Natural killer cell treated with Interleukin-12 subunit alpha and Interleukin-12 subunit beta and Interleukin-15 and Interleukin-18, amount 100 ng/mL, for 72 hours (primary cell): Measurements from ENCODE around the gene STAU1. TPM values are rescaled to one million over a fixed set of nuclear protein-coding genes. Genes with fewer than 3 reads are reported as not detected.
"Not testable (repeated sequence)": the region's sequence is repeated elsewhere in the genome, so short reads cannot be mapped to it uniquely, and the experiment has no call there.

Source experiments
- ATAC-seq, 2 donors: fragments of 150-1000 bp; cut with Tn5 transposase in 1 of 2; sonication (Bioruptor Pico), chemical (Tn5 transposase) in 1 of 2; 2 replicates each; pipeline ENCODE4 v1.10.0; 2021
- DNase-seq: peaks from one replicate; pipeline ENCODE4 v3.0.0; 2022; ENCODE audit warnings: low spot score
- H3K27ac Mint-ChIP-seq, 2 donors: 1 replicate in 1 of 2; 2 replicates in 1 of 2; pipeline ENCODE4 v1.8.0; 2022; ENCODE audit warnings: mixed read lengths in 2 of 2, mild to moderate bottlenecking in 1 of 2, moderate library complexity in 1 of 2
- H3K27me3 Mint-ChIP-seq, 2 donors: 1 replicate in 1 of 2; 2 replicates in 1 of 2; pipeline ENCODE4 v1.8.0; 2022; ENCODE audit warnings: mixed read lengths in 2 of 2
- H3K36me3 Mint-ChIP-seq: one replicate; pipeline ENCODE4 v1.8.0; 2022; ENCODE audit warnings: mixed read lengths
- H3K4me1 Mint-ChIP-seq, 2 donors: 1 replicate in 1 of 2; 2 replicates in 1 of 2; pipeline ENCODE4 v1.8.0; 2022; ENCODE audit warnings: low read depth in 2 of 2, mixed read lengths in 2 of 2, mild to moderate bottlenecking in 1 of 2
- H3K4me3 Mint-ChIP-seq: one replicate; pipeline ENCODE4 v1.8.0; 2022; ENCODE audit warnings: mixed read lengths
- H3K9me3 Mint-ChIP-seq: 2 replicates; pipeline ENCODE4 v1.8.0; 2022; ENCODE audit warnings: mixed read lengths
- total RNA-seq, 2 donors: library from RNA; stranded (reverse); gene quantifications; one replicate each; pipeline ENCODE4 v1.2.3, GENCODE V29; 2022

Gene STAU1
- total RNA-seq, 2 donors from 2014 or later, result 77.7 to 86.4 TPM

DNA sequence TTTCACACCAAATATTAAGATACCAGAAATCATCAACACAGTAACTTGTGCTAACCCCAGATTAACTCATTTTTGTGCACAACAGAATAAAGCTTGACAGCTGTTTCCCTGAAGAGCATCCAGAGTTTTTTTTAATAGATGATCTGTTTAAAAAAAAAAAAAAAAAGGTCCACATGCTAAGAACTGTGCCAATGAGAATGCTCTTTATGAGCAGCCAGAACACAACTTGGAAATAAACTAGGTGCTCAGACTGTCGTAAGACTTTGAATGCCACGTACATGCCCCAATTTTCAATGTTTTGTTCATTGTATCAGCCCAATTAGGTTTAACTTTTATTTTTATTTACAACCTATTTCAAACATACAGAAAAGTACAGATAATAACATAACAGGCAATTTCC lies 47.3 kb downstream of the STAU1 start:
- peaks cover 8% of the 10 kb centered on the region for H3K36me3 Mint-ChIP-seq
- H3K4me1 Mint-ChIP-seq, result peaks cover 9 to 10% of the 10 kb centered on the region in 2 donors
- no peaks in the 10 kb centered on the region for H3K27me3 Mint-ChIP-seq
- H3K27ac Mint-ChIP-seq, result peak overlapping the region in 1 of 2 donors; percentile 43
- no peak overlapping the region for H3K4me3 Mint-ChIP-seq
- no peaks in the 10 kb centered on the region for H3K9me3 Mint-ChIP-seq
- ATAC-seq (no peak), DNase-seq (no peak)

DNA sequence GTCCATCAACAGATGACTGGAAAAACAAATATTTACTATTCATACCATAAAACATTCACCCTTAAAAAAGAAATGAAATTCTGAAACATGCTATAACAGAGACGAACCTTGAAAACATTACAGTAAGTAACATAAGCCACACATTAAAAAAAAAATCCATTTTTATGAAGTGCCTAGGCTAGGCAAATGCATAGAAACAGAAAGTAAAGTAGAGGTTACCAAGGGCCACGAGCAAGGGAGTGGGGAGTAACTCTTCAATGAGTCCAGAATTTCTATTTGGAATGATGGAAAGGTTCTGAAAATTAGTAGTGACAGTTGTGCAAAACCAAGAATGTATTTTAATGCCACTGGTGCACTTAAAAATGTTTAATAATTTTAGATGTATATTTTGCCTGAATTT lies 47.7 kb downstream of the STAU1 start:
- no peaks in the 10 kb centered on the region for H3K9me3 Mint-ChIP-seq
- peaks cover 8% of the 10 kb centered on the region for H3K36me3 Mint-ChIP-seq
- ATAC-seq (no peak), DNase-seq (no peak)
- peak overlapping the region in 1 of 2 donors; percentile 43 for H3K27ac Mint-ChIP-seq
- no peaks in the 10 kb centered on the region for H3K27me3 Mint-ChIP-seq
- H3K4me3 Mint-ChIP-seq, result no peak overlapping the region
- H3K4me1 Mint-ChIP-seq, result peaks cover 9 to 10% of the 10 kb centered on the region in 2 donors

DNA sequence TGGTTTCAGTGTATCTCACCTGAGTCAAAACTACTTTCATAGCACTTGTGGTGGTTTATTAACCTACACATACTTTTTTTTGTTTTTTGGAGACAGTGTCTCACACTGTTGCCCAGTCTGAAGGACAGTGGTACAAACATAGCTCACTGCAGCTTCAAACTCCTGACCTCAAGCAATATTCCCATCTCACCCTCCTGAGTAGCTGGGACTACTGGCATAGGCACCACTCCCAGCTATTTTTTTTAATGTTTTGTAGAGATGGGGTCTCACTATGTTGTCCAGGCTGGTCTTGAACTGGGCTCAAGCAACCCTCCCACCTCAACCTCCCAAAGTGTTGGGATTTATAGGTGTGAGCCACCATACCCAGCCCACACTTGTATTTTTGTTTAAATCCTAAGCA lies 49.7 kb downstream of the STAU1 start:
- no peak overlapping the region for H3K27ac Mint-ChIP-seq
- ATAC-seq, result no peak
- peaks cover 0 to 13% of the 10 kb centered on the region in 2 donors for H3K4me1 Mint-ChIP-seq

DNA sequence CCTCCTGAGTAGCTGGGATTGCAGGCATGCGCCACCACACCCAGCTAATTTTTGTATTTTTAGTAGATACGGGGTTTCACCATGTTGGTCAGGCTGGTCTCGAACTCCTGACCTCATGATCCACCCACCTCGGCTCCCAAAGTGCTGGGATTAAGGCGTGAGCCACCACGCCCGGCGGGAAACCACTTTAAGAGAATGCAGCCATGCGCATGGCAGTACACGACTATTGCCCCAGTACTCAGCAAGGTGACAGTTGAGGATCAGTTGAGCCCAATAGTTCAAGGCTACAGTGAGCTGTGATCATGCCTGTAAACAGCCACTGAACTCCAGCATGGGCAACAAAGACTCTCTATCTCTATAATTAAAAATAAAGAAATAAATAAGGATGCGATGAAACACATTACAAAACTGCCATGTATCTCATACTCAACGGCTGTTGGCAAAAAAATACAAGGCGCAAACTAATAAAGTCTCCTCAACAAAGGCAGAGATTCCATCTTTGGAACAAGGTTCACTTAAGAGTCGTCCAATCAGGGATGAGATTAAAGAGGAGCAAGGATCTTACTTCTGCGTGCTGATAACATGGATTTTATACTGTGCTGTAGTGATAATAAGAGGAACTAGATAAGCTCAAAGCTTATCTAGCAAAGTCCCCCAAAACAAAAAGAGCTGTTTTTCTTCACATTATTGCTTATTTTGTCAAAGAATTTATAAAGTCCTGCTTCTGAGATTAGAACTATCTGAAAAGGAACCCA lies 51.1 kb downstream of the STAU1 start:
- no peak for ATAC-seq
- DNase-seq, result no peak
- no peak overlapping the region for H3K27ac Mint-ChIP-seq
- peaks cover 5 to 14% of the 10 kb centered on the region in 2 donors for H3K4me1 Mint-ChIP-seq
- no peaks in the 10 kb centered on the region for H3K27me3 Mint-ChIP-seq
- H3K4me3 Mint-ChIP-seq, result no peak overlapping the region
- no peaks in the 10 kb centered on the region for H3K9me3 Mint-ChIP-seq
- H3K36me3 Mint-ChIP-seq, result peaks cover 14% of the 10 kb centered on the region

More for the DNA sequence above, 49.7 kb downstream of the STAU1 start:
- no peak for DNase-seq
- Mint-ChIP-seq H3K36me3 (peaks cover 12% of the 10 kb centered on the region), H3K9me3 (no peaks in the 10 kb centered on the region), H3K4me3 (no peak overlapping the region), H3K27me3 (no peaks in the 10 kb centered on the region)

DNA sequence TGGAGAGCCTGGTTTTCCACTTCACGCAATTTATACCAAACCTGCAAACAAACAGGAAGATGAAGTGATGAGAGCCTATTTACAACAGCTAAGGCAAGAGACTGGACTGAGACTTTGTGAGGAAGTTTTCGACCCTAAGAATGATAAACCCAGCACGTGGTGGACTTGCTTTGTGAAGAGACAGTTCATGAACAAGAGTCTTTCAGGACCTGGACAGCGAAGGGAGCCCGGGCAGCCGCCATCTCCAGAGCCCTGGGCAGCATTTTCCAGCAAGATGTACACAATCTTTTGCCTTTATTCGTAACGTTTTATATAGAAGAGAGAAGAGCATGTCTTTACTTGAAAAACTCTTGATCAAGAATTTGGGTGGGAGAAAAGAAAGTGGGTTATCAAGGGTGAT lies 53.3 kb downstream of the STAU1 start:
- Mint-ChIP-seq H3K4me1 (peaks cover 5 to 14% of the 10 kb centered on the region in 2 donors), H3K27ac (peak overlapping the region in 1 of 2 donors; percentile 60), H3K36me3 (peaks cover 19% of the 10 kb centered on the region)
- not testable (repeated sequence) for H3K4me3 Mint-ChIP-seq, H3K27me3 Mint-ChIP-seq, DNase-seq, H3K9me3 Mint-ChIP-seq, ATAC-seq

DNA sequence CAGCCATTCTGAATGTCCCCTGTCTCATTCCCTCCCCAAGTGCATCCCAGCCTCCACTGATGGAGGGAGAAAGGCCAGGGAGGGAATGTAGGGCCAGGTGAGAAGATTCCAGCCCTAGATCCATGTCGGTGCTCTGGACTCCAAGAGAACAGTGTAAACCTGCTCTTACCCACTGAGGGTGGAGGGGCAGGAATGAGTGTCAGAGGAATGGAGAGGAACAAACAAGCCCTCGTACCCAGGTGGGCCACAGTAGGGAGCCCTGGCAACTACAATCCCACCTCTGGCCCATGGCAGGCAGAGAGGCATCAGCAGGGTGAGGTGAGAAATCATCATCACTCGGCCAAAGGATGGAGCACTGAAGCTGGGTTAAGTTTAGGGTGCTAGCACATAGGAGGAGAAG lies 54.6 kb downstream of the STAU1 start:
- ATAC-seq (no peak), DNase-seq (no peak)
- no peaks in the 10 kb centered on the region for H3K9me3 Mint-ChIP-seq
- no peak overlapping the region for H3K4me3 Mint-ChIP-seq
- H3K36me3 Mint-ChIP-seq, result peaks cover 19% of the 10 kb centered on the region
- no peaks in the 10 kb centered on the region for H3K27me3 Mint-ChIP-seq
- H3K4me1 Mint-ChIP-seq, result peaks cover 5 to 14% of the 10 kb centered on the region in 2 donors
- H3K27ac Mint-ChIP-seq, result peak overlapping the region in 1 of 2 donors; percentile 60

DNA sequence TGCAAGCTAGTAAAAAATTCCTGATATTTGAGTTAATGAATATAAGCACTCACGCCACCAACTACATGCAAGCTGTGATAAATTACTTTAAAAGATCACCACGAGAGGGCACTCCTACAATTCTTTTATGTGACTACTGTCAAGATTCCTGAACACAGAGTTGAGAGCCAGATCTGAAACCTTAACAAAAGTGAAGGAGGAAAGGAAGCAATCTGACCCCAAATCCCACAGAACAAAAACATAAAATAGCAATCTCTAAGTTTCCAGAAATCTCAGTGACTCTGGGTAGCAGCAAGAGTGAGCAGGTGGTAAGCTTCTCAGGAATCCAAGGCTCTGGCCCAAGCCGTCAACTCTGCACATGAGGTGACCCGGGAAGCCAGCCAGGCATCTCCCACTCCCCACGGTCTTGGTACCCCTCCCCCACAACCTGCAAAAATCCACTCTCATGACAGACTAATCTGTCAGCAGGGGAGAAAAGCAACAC lies 55.1 kb downstream of the STAU1 start:
- Mint-ChIP-seq H3K36me3 (peaks cover 19% of the 10 kb centered on the region), H3K4me1 (peaks cover 5 to 11% of the 10 kb centered on the region in 2 donors), H3K27me3 (no peaks in the 10 kb centered on the region), H3K4me3 (no peak overlapping the region), H3K27ac (peak overlapping the region in 1 of 2 donors; percentile 60), H3K9me3 (no peaks in the 10 kb centered on the region)
- peak in 1 of 2 donors; percentile 36 for ATAC-seq
- DNase-seq, result no peak

DNA sequence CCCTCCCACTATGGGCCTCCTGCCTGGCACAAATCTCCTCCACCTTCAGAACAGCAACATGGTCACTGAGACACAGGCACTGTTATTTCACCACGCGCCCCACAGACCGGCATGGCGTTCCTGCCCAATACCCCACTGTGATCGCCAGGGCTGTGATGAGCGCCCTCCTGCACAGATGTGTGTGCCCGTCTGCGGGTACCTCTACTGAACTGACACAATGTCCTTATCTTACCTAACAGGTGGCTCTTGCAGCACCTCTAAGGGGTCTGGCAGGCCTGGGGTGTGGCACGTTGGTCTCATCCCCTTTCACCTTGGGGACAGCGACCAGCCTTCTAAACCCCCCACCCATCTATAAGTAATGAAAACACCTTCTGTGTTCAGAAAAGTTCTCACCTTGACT lies 64.2 kb downstream of the STAU1 start:
- Mint-ChIP-seq H3K4me1 (peaks cover 6 to 12% of the 10 kb centered on the region in 2 donors), H3K27ac (no peak overlapping the region), H3K27me3 (no peaks in the 10 kb centered on the region), H3K9me3 (no peaks in the 10 kb centered on the region), H3K36me3 (peaks cover 19% of the 10 kb centered on the region), H3K4me3 (no peak overlapping the region)
- no peak for ATAC-seq
- no peak for DNase-seq

DNA sequence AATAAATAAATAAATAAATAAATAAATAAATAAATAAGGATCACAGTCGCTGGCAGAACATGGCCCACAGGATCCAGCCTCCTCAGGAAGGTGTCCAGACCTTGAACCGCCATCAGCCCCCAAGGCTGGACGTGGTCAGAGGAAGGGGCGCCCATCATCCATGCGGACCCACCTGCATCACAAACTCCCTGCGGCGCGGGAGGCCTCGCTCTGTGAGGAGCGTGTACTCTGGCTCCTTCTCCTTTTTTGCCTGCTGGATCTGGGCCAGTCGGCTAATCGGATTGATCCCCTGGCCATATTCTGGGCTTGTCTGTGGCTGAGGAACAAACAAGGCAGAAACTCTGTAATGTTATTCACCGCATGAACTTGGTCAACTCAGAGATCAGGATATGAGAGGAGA lies 65.2 kb downstream of the STAU1 start:
- Mint-ChIP-seq H3K4me3 (no peak overlapping the region), H3K27me3 (no peaks in the 10 kb centered on the region), H3K9me3 (no peaks in the 10 kb centered on the region), H3K27ac (no peak overlapping the region), H3K36me3 (peaks cover 25% of the 10 kb centered on the region), H3K4me1 (peaks cover 6 to 12% of the 10 kb centered on the region in 2 donors)
- no peak for ATAC-seq
- no peak for DNase-seq

DNA sequence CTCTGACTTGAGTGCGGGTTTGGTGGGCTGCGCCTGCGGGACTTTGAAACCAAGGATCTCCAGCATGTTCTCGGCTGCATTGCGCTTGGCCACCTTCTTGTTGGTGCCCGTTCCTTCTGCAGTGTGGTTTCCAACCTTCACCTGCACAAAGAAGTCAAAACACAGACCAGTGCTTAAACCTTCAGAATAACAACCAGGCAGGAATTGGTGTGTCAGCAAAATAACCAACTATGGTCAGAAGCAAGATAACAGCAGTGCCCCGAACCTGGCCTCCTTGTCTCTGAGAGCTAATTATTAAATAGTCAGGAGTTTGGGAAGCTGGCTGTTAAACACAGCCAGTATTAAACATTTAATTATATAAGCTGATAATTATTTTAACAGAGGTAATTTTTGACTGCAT lies 68.1 kb downstream of the STAU1 start:
- no peak overlapping the region for H3K27ac Mint-ChIP-seq
- H3K36me3 Mint-ChIP-seq, result peaks cover 31% of the 10 kb centered on the region
- DNase-seq, result no peak

DNA sequence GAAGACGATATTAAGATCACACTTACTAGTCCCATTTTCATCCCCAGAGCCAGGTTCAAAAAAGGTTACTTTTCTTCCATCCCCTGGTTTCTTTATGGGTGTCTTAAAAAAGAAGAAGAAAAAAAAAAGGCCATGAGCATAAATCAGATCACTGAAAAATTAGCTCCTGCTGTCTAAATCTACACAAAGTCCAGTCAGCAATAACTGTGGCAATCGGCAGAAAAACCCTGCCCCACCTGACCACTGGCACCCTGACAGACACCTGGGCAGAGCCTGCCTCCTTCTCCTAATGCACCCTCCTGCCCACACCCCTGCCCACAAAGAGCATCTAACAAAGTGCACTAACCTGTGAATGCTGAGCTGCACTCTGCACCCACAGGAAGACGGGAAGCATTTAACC lies 69.8 kb downstream of the STAU1 start:
- Mint-ChIP-seq H3K4me1 (peaks cover 3 to 13% of the 10 kb centered on the region in 2 donors), H3K36me3 (peaks cover 29% of the 10 kb centered on the region), H3K27ac (peak overlapping the region in 1 of 2 donors; percentile 2), H3K4me3 (no peak overlapping the region), H3K9me3 (no peaks in the 10 kb centered on the region), H3K27me3 (no peaks in the 10 kb centered on the region)
- DNase-seq (no peak), ATAC-seq (no peak)

More for the DNA sequence above, 68.1 kb downstream of the STAU1 start:
- peak in 1 of 2 donors; percentile 24 for ATAC-seq
- Mint-ChIP-seq H3K9me3 (no peaks in the 10 kb centered on the region), H3K4me3 (no peak overlapping the region), H3K4me1 (peaks cover 6 to 9% of the 10 kb centered on the region in 2 donors), H3K27me3 (no peaks in the 10 kb centered on the region)

DNA sequence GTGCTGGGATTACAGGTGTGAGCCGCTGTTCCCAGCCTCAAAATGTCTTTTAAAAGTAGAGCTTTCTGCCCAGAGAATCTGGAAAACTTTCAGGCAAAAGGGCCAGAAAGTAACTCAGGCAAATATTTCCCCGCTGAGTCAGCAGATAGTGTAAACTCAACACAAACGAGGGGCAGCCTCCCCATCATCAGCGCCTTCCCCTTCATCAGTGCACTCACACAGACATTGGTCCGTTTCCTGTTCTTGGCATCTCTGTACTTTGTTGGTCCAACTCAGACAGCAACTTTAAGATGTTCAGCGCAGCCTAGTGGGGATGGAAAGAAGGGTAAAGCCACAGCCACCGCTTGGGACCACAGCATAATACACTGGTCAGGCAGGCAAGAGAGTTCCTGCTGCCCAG lies 72.6 kb downstream of the STAU1 start:
- Mint-ChIP-seq H3K9me3 (no peaks in the 10 kb centered on the region), H3K27ac (no peak overlapping the region), H3K27me3 (no peaks in the 10 kb centered on the region), H3K4me1 (peaks cover 7 to 18% of the 10 kb centered on the region in 2 donors), H3K36me3 (peaks cover 35% of the 10 kb centered on the region), H3K4me3 (no peak overlapping the region)
- ATAC-seq (no peak), DNase-seq (no peak)

DNA sequence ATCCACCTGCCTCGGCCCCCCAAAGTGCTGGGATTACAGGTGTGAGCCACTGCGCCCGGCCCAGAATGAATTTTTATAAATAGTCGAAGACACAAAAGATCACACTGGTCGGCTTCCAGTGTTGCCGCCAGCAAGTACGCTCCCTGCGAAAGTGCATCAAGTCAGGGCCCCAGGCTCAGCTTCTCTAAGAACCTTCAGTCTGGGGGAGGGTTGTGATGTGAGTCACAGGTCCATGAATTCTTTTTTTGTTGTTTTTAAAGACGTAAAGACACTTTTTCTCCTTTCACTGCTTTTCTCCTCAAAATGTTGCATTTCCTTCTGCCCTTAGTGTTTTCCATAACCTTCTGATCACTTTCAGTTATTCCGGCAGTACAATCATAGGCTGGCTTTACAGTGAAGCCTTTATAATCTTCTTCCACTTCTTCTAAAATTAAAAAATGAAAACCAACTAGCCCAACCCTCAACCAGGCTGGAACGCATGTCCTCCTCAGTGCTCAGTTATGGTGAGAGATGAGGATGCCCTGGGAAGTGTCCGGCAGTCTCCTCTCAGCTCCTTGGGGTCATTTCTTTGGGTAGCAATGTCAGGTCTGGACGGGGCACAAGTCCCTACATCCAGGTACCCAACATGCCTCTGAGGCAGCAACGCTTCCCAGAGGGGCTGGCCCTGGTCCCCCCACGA lies 75.4 kb downstream of the STAU1 start:
- peaks cover 13 to 17% of the 10 kb centered on the region in 2 donors for H3K4me1 Mint-ChIP-seq
- H3K27me3 Mint-ChIP-seq, result no peaks in the 10 kb centered on the region
- DNase-seq, result no peak
- no peak for ATAC-seq
- no peak overlapping the region for H3K4me3 Mint-ChIP-seq
- peaks cover 27% of the 10 kb centered on the region for H3K36me3 Mint-ChIP-seq
- H3K9me3 Mint-ChIP-seq, result no peaks in the 10 kb centered on the region
- H3K27ac Mint-ChIP-seq, result no peak overlapping the region
